ENCODE measurements around the gene NSMCE4A.
"Not testable (repeated sequence)": the region's sequence is repeated elsewhere in the genome, so short reads cannot be mapped to it uniquely, and the experiment has no call there.

Gene NSMCE4A

GRCh38 chr10:121988361-121989324, 13.6 kb upstream of the NSMCE4A start, which contains the start of gene TACC2:
Gene TACC2, plus strand, starts transcription at chr10:121989163. Its CDS starts 32,819 bp downstream, at chr10:122021982.
- DNase-seq, result no peak

- DNase-seq, result no peak
Observed at GRCh38 chr10:121984463-121984862, 9.4 kb upstream of the NSMCE4A start.

- DNase-seq, result no peak
Observed at GRCh38 chr10:121983852-121984251, 8.8 kb upstream of the NSMCE4A start.

- DNase-seq, result no peak
Observed at GRCh38 chr10:121981346-121981745, 6.3 kb upstream of the NSMCE4A start.

- DNase-seq, result peak; percentile 7
Observed at GRCh38 chr10:121978511-121978910, 3.5 kb upstream of the NSMCE4A start.

- DNase-seq, result no peak
Observed at GRCh38 chr10:121976607-121977006, 1.6 kb upstream of the NSMCE4A start.

GRCh38 chr10:121975295-121976086, 474 bp upstream of the NSMCE4A start:
- no peak for DNase-seq

- DNase-seq, result no peak
Observed at GRCh38 chr10:121974019-121974534, 940 bp downstream of the NSMCE4A start.

- DNase-seq, result not testable (repeated sequence)
Observed at GRCh38 chr10:121969086-121969485, 5.9 kb downstream of the NSMCE4A start.

- DNase-seq, result no peak
Observed at GRCh38 chr10:121965996-121966395, 9.0 kb downstream of the NSMCE4A start.

- DNase-seq, result no peak
Observed at GRCh38 chr10:121961456-121961855, 13.6 kb downstream of the NSMCE4A start.

GRCh38 chr10:121959671-121960070, 15.3 kb downstream of the NSMCE4A start:
- no peak for DNase-seq

GRCh38 chr10:121956111-121957061, 18.6 kb downstream of the NSMCE4A start:
- DNase-seq, result no peak

GRCh38 chr10:121952226-121952625, 22.8 kb downstream of the NSMCE4A start:
- DNase-seq, result no peak

- DNase-seq, result no peak
Observed at GRCh38 chr10:121949451-121949850, 25.6 kb downstream of the NSMCE4A start.

GRCh38 chr10:121949049-121949448, 26.0 kb downstream of the NSMCE4A start:
- DNase-seq, result no peak

- DNase-seq, result no peak
Observed at GRCh38 chr10:121947343-121948330, 27.4 kb downstream of the NSMCE4A start.

- no peak for DNase-seq
Observed at GRCh38 chr10:121942749-121943416, 32.1 kb downstream of the NSMCE4A start.

GRCh38 chr10:121941532-121941931, 33.5 kb downstream of the NSMCE4A start:
- DNase-seq, result no peak

GRCh38 chr10:121936295-121936694, 38.7 kb downstream of the NSMCE4A start:
- DNase-seq, result no peak

Measured in activated gamma-delta T cell (primary cell).